Measurements from ENCODE around the gene ANKS6. TPM values are rescaled to one million over a fixed set of nuclear protein-coding genes. Genes with fewer than 3 reads are reported as not detected.

ANKS6 gene
- total and polyA plus RNA-seq, 9 donors, result 7.4 to 29.3 (median 17.7) TPM

GRCh38 chr9:98767196-98767595 is 29.2 kb downstream of the ANKS6 start:
- DNase-seq, result no peak
- Histone ChIP-seq H3K27ac (no peak overlapping the region), H3K27me3 (no peaks in the 10 kb centered on the region), H3K4me1 (ENCODE audit: insufficient read depth) (no peaks in the 10 kb centered on the region), H3K9me3 (no peaks in the 10 kb centered on the region), H3K4me3 (no peak overlapping the region), H3K36me3 (peaks cover 3% of the 10 kb centered on the region)
- WGBS, 3 donors, result 96 to 100% (median 99%) methylated on average over 3 of the region's 3 CpGs
- TF ChIP-seq POLR2A (IDR thresholded peaks at IDR 0.05), result no peak
- TF ChIP-seq EP300 (IDR thresholded peaks at IDR 0.05), result no peak
- intact Hi-C loops (cut with DNase I), result no loop called here

DNA sequence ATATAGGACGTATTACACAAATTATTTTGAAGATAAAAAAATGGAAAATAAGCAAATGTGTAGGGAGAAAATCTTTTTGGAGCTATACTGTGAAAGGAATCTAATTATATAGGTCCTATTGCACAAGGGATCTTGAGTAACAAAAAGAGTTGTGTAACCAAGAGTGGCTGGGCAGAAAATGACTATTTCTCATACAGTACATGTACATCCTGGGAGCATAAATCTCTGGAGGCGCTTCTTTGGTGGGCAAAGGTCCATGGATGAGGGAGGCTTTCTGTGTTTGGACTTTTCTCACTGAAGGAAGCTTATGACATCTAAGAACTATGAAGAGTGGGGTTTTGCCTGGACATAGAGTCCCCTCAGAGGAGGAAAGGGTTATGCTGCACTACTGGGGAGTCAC is 29.8 kb downstream of the ANKS6 start:
- TF ChIP-seq POLR2A (IDR thresholded peaks at IDR 0.05) (no peak), EP300 (IDR thresholded peaks at IDR 0.05) (no peak)
- TF ChIP-seq, protein P1, sequence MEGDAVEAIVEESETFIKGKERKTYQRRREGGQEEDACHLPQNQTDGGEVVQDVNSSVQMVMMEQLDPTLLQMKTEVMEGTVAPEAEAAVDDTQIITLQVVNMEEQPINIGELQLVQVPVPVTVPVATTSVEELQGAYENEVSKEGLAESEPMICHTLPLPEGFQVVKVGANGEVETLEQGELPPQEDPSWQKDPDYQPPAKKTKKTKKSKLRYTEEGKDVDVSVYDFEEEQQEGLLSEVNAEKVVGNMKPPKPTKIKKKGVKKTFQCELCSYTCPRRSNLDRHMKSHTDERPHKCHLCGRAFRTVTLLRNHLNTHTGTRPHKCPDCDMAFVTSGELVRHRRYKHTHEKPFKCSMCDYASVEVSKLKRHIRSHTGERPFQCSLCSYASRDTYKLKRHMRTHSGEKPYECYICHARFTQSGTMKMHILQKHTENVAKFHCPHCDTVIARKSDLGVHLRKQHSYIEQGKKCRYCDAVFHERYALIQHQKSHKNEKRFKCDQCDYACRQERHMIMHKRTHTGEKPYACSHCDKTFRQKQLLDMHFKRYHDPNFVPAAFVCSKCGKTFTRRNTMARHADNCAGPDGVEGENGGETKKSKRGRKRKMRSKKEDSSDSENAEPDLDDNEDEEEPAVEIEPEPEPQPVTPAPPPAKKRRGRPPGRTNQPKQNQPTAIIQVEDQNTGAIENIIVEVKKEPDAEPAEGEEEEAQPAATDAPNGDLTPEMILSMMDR (IDR thresholded peaks at IDR 0.05), result no peak
- Histone ChIP-seq H3K36me3 (peaks cover 3% of the 10 kb centered on the region), H3K27ac (no peak overlapping the region), H3K9me3 (no peaks in the 10 kb centered on the region), H3K4me3 (no peak overlapping the region), H3K27me3 (no peaks in the 10 kb centered on the region), H3K4me1 (ENCODE audit: insufficient read depth) (no peaks in the 10 kb centered on the region)
- WGBS, 3 donors, result 93 to 98% (median 95%) methylated on average over 2 of the region's 2 CpGs
- intact Hi-C loops (cut with DNase I), result no loop called here
- no peak for DNase-seq

GRCh38 chr9:98765256-98765655 is 31.1 kb downstream of the ANKS6 start:
- intact Hi-C loops (cut with DNase I), result no loop called here
- H3K4me3 ChIP-seq, result no peak overlapping the region
- H3K4me1 ChIP-seq (ENCODE audit: insufficient read depth), result no peaks in the 10 kb centered on the region
- no peaks in the 10 kb centered on the region for H3K9me3 ChIP-seq
- no peak for DNase-seq
- H3K27ac ChIP-seq, result no peak overlapping the region
- TF ChIP-seq POLR2A (IDR thresholded peaks at IDR 0.05) (no peak), EP300 (IDR thresholded peaks at IDR 0.05) (no peak)
- TF ChIP-seq, protein P1 (IDR thresholded peaks at IDR 0.05), result no peak
- 88 to 94% (median 90%) methylated on average over 1 of the region's 1 CpG for WGBS, 3 donors
- H3K36me3 ChIP-seq, result peaks cover 3% of the 10 kb centered on the region
- no peaks in the 10 kb centered on the region for H3K27me3 ChIP-seq

DNA sequence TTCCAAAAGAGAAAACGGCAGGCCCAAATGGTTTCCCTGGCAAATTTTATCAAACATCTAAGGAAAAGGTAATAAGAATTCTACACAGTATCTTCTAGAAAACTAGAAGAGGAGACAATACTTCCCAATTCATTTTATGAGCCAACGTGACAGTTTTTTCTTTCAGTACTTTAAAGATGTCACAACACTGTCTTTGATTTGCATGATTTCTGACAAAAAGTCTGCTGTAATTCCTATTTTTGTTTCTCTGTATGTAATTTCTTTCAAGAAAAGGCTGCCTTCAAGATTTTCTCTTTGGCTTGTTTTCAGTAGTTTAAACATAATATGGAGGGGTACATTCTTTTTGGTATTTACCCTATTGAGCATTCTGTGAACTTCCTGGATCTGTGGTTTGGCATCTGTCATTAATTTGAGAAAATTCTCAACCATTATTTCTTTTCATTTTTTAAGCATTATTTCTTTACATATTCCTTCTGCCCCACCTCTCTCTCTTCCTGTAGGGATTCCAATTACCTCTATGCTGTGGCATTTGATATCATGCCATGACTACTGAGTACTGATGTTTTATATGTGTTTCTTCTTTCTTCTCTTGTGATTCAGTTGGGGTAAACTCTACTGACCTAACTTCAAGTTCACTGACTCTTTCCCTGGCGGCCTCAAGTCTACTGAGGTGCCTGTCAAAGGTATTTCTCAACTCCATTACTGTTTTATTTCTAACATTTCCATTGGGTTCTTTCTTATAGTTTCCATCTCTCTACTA is 32.2 kb downstream of the ANKS6 start:
- H3K4me3 ChIP-seq, result no peak overlapping the region
- TF ChIP-seq, protein P1 (IDR thresholded peaks at IDR 0.05), result no peak
- TF ChIP-seq POLR2A (IDR thresholded peaks at IDR 0.05), result no peak
- TF ChIP-seq EP300 (IDR thresholded peaks at IDR 0.05), result no peak
- H3K36me3 ChIP-seq, result peaks cover 3% of the 10 kb centered on the region
- 97 to 98% (median 98%) methylated on average over 3 of the region's 3 CpGs for WGBS, 3 donors
- no peaks in the 10 kb centered on the region for H3K27me3 ChIP-seq
- no peaks in the 10 kb centered on the region for H3K9me3 ChIP-seq
- no peaks in the 10 kb centered on the region for H3K4me1 ChIP-seq (ENCODE audit: insufficient read depth)
- no peak for DNase-seq
- H3K27ac ChIP-seq, result no peak overlapping the region
- intact Hi-C loops (cut with DNase I), result no loop called here

- TF ChIP-seq EP300 (IDR thresholded peaks at IDR 0.05) (no peak), POLR2A (IDR thresholded peaks at IDR 0.05) (no peak)
- TF ChIP-seq, protein P1 (IDR thresholded peaks at IDR 0.05), result no peak
- no peak for DNase-seq
- Histone ChIP-seq H3K4me3 (no peak overlapping the region), H3K9me3 (no peaks in the 10 kb centered on the region), H3K27ac (no peak overlapping the region), H3K27me3 (no peaks in the 10 kb centered on the region), H3K4me1 (ENCODE audit: insufficient read depth) (no peaks in the 10 kb centered on the region), H3K36me3 (peaks cover 3% of the 10 kb centered on the region)
- intact Hi-C loops (cut with DNase I), result no loop called here
Observed at GRCh38 chr9:98760231-98760630, 36.1 kb downstream of the ANKS6 start.
